Measurements from ENCODE around the gene IL17RA. TPM values are rescaled to one million over a fixed set of nuclear protein-coding genes. Genes with fewer than 3 reads are reported as not detected.

The IL17RA gene
- total RNA-seq, 1 donor from 2014 or later: 11.8 TPM

DNA sequence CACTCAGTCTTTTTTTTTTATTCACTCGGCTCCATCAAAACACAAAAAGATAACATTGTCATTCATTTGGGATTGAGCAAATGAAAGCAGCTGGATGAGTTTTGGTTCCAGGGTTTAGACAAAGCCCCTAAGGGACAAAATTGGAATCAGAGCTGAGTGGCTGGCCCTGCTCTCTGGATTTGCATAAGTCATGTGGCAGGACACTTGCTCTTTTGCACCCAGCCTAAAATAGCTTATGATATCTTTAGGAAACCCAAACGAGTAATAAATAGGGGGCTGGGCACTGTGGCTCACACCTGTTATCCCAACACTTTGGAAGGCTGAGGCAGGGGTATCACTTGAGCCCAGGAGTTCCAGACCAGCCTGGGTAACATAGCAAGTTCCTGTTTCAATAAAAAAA lies 47.3 kb downstream of the IL17RA start:
- H3K9me3 Mint-ChIP-seq: no peaks in the 10 kb centered on the region
- no peak for DNase-seq (ENCODE audit: low spot score in 2 of 2, unreplicated experiment in 2 of 2)
- no peaks in the 10 kb centered on the region for H3K4me1 Mint-ChIP-seq
- no peak overlapping the region for H3K27ac Mint-ChIP-seq
- H3K36me3 Mint-ChIP-seq: peaks cover 2% of the 10 kb centered on the region
- no peak overlapping the region for H3K4me3 Mint-ChIP-seq
- no peaks in the 10 kb centered on the region for H3K27me3 Mint-ChIP-seq (ENCODE audit: low read depth)
- TF ChIP-seq, protein P1, sequence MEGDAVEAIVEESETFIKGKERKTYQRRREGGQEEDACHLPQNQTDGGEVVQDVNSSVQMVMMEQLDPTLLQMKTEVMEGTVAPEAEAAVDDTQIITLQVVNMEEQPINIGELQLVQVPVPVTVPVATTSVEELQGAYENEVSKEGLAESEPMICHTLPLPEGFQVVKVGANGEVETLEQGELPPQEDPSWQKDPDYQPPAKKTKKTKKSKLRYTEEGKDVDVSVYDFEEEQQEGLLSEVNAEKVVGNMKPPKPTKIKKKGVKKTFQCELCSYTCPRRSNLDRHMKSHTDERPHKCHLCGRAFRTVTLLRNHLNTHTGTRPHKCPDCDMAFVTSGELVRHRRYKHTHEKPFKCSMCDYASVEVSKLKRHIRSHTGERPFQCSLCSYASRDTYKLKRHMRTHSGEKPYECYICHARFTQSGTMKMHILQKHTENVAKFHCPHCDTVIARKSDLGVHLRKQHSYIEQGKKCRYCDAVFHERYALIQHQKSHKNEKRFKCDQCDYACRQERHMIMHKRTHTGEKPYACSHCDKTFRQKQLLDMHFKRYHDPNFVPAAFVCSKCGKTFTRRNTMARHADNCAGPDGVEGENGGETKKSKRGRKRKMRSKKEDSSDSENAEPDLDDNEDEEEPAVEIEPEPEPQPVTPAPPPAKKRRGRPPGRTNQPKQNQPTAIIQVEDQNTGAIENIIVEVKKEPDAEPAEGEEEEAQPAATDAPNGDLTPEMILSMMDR (IDR thresholded peaks at IDR 0.05; ENCODE audit: unreplicated experiment): no peak

DNA sequence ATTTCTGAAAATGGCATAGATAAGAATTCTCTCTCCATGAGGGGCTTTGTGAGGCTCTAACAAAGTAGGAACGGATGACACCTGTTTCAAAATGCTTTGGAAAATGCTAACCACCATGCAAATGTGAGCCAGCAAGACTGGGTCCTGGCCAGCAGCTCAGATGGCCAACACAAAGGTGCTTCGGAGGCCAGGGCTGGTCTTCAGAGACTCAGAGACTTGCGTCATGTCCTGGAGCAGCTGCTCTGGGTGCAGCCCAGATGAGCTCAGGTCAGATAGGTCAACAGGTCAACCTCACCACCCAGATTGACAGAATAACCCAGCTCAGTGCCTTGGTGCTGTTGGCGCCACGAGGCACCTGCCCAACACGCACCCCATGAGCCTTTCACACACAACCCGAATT lies 48.3 kb downstream of the IL17RA start:
- H3K27me3 Mint-ChIP-seq (ENCODE audit: low read depth): no peaks in the 10 kb centered on the region
- H3K4me3 Mint-ChIP-seq: no peak overlapping the region
- no peak for DNase-seq (ENCODE audit: low spot score in 2 of 2, unreplicated experiment in 2 of 2)
- no peaks in the 10 kb centered on the region for H3K4me1 Mint-ChIP-seq
- H3K9me3 Mint-ChIP-seq: no peaks in the 10 kb centered on the region
- peaks cover 4% of the 10 kb centered on the region for H3K36me3 Mint-ChIP-seq
- no peak overlapping the region for H3K27ac Mint-ChIP-seq
- TF ChIP-seq, protein P1 (IDR thresholded peaks at IDR 0.05; ENCODE audit: unreplicated experiment): no peak

DNA sequence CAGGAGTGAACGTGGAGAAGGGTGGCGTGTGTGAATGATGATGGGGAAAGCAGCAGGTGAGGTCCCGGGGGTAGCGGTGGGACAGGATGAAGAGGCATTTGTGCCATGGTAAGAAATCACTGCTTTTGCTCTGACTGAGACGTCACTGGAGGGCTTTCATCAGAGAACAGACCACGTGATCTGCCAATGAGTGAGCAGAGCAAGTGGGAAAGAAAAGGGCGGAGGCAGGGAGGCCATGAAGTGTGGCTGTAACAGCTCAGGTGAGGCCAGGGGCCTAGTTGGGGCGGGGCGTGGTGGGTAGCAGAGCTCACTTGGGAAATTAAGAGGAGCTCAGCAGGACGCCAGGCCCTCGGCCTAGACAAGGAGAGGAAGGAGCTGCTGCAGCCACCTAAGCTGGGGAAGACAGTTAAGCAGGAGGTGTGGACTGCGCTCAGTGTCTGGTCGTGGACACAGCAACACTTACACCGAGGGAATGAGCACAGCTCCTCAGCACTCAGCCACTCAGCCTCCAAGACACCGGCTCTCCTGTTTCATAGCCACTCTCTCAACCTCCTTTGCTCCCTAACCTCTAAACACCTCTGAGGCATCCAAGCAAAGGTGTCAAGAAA lies 50.5 kb downstream of the IL17RA start:
- Mint-ChIP-seq H3K27ac (no peak overlapping the region), H3K9me3 (no peaks in the 10 kb centered on the region), H3K36me3 (peaks cover 6% of the 10 kb centered on the region), H3K27me3 (ENCODE audit: low read depth) (no peaks in the 10 kb centered on the region), H3K4me3 (no peak overlapping the region), H3K4me1 (no peaks in the 10 kb centered on the region)
- no peak for DNase-seq (ENCODE audit: low spot score in 2 of 2, unreplicated experiment in 2 of 2)
- TF ChIP-seq, protein P1 (IDR thresholded peaks at IDR 0.05; ENCODE audit: unreplicated experiment): no peak

DNA sequence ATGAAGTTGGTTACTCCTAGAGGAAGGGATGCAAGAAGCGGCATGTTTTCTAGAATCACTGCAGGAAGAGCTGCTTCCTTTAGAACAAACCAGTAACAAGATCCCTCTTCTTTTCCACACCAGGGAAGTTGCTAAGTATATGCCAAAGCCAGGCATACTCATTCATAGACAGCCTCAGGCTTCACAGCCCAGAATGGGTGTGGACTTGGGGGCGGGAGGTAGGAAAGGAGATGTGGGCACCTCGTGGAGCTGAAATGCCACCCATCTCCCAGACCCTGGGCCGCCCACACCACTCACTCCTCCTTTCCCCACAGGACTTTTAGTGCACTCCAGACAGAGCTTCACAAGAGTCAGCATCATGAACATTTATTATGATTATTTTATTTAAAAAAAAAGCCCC lies 52.4 kb downstream of the IL17RA start:
- Mint-ChIP-seq H3K36me3 (peaks cover 10% of the 10 kb centered on the region), H3K4me1 (no peaks in the 10 kb centered on the region), H3K27me3 (ENCODE audit: low read depth) (no peaks in the 10 kb centered on the region), H3K9me3 (no peaks in the 10 kb centered on the region), H3K4me3 (no peak overlapping the region), H3K27ac (no peak overlapping the region)
- TF ChIP-seq, protein P1 (IDR thresholded peaks at IDR 0.05; ENCODE audit: unreplicated experiment): no peak
- no peak for DNase-seq (ENCODE audit: low spot score in 2 of 2, unreplicated experiment in 2 of 2)

DNA sequence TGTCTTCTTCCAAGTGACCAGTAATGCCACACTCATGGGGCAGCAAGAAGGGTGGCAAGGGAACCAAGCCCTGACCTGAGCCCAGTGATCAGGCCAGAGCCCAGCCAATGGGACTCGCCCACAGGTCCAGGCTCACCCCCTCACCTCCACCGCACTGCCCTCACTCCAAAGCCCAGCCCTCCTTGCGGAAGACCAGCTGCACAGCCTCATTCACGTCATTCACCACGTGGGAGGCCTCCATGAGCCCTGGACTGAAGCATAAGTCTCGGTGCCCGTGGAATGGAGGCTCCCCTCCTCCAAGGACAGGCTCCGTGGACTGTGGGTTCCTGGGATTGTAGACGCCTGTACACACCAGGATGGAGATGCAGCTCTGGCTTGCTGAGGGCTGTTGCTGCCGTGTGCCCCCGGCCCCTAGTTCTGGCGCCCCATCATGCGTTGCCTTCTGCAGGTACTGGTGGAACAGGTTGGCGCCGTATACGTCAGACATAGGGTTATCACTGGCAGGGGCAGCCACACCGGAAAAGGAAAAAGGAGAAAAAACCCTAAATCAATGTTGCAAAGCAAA lies 53.1 kb downstream of the IL17RA start:
- H3K27ac Mint-ChIP-seq: no peak overlapping the region
- H3K9me3 Mint-ChIP-seq: no peaks in the 10 kb centered on the region
- no peaks in the 10 kb centered on the region for H3K4me1 Mint-ChIP-seq
- H3K4me3 Mint-ChIP-seq: no peak overlapping the region
- H3K27me3 Mint-ChIP-seq (ENCODE audit: low read depth): no peaks in the 10 kb centered on the region
- DNase-seq (ENCODE audit: low spot score in 2 of 2, unreplicated experiment in 2 of 2): no peak
- peaks cover 14% of the 10 kb centered on the region for H3K36me3 Mint-ChIP-seq
- TF ChIP-seq, protein P1 (IDR thresholded peaks at IDR 0.05; ENCODE audit: unreplicated experiment): no peak

All from mesothelial cell of epicardium (in vitro differentiated cells).